Pons (tissue), 1 donor: ENCODE data around the gene LRIG1.

Experiments
- DNase-seq: peaks from one replicate; pipeline ENCODE4 v3.0.0-alpha.2; 2016; ENCODE audit warnings: low spot score

Gene LRIG1

DNA sequence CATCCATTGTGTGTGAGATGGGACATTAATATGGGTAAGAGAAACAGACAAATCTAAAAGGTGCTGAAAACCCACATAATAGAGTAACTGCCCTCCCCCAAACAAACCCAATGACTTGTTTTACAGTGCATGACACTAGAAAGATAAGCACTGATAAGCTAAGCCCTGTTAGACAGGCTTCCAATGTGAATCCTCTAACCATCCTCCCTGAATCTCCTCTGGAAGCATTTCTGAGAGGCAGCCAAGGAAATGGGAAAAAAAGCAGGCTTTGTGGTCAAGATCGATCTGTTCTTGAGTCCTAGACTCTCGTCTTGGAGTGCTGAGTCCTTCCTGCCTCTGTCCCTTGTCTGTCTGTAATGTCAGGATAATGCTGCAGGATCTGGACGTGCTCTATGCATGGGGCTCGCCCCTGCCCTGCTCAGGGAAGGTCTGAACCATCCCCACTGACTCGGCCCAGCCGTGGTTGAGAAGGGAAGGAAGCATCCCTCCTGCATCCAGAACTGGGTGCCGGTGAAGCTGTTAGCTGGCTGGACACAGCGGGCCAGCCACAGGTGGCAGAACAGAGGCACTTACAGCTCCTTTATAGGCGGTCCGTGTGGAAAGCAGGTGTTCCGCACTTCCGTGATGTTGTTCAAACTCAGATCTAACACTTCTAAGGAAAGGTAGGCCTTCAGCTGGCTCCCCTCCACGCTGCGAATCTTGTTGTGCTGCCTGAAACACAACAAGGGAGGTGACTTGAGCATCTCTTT is 84.1 kb downstream of the LRIG1 start:
- DNase-seq: no peak

DNA sequence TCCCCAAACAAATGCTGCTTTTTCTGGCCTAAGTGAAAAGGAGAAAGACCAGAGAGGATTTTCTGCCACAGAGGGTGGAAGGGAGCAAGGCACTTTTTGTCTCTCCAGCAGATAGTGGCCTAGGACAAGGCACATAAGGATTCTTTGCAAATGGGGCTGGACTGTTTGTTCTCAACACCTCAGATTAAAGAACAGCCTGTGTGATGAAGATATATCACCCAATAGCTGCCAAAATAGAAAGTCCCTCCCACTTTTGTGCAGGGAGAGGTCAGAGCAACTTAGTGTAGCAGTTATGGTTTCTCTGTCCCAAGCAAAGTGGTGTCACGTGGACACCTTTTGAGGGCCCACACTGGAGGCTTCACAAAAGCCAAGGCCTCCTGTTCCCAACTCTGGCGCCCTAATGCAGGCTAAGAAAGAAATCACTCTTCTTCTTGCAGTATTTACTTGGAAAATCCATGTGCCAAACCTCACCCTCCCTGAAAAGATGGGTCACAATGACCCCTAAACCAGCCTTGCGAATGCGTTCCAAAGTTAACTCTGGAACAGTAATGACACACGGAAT is 84.9 kb downstream of the LRIG1 start:
- no peak for DNase-seq

DNA sequence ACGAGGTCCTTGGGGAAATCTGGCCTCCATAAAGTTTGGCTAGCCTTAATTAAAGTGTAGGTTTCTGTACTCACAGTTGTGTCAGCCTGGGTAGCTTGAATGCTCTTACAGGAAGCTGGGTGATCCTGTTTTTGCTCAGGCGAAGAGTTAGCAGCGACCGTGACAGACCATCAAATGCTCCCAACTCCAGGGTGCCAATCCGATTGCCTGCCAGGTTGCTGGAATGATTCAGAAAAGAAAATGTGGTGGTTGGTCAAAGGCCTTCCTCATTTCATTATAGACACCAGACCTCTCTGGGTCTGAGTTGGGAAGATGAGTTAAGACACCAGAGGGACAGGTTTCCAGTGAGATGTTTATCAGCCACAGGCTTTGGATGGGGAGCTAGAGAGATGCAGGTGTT is 86.0 kb downstream of the LRIG1 start:
- DNase-seq: no peak

DNA sequence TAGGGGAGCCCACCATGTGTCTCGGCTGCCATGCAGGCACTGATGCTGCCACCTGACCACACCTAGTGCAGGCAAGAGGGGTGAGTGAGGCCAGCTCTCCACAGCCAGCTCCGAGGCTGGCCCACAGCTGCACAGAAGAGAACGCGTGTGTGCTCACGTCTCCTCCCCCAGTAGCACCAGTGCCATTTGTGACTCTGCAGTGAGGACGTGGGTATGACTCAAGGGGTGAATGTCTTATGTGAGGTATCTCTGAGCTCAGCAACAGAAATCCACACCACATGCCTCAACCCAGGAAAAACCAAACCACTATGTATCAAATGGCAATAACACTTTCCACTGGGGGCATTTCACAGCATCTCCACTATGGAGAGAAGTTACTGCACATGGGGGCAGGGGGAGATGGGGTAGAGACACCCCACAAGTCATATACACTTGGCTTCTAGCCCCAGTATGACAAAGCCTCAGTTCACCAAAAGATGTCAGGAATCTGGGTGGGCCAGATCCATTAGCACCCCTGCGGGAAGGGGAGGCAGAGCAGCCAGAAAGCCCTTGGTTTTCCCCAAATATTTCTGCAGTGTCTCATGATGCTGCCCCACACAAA is 87.6 kb downstream of the LRIG1 start:
- DNase-seq: no peak

DNA sequence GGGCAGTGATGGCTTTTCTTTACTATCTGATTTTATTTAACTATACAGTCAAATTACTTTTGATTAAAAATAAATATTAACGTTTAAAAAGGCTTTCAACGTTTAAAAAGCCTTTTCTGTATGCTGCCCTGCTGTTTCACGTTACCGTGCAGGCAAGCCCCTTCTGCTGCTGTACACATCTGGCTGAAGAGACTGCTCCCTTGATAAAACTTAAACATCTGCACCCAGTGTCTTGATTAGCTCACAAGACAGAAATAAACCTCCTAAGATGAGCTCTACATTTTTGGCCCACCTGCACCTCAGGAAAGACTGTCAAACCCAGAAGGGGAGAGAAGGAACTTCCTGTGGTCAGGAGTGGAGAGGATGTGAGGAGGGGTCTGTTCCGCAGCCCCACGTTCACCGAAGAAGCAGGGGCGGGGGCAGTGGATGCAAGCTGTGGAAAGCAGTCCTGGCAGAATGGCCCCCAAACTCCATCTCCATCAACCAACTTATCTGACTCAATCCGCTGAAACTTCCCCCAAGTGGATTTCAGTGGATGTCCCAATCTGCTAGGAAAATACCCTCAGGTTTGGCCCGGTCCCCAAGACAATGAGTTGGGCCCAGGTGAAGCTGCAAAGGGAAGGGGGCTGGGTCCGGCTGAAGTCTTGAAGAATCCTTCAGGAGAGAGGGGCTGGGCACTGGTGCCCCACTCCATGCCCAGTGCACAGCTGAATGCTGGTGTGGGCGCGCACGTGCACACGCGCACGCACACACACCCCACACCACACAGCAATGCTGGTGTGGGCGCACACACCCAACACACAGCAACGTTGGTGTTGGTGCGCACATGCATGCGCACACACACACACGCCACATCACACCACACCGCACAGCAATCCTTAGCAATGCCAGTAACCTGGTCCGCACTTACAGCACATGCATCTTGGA is 88.6 kb downstream of the LRIG1 start:
- no peak for DNase-seq

DNA sequence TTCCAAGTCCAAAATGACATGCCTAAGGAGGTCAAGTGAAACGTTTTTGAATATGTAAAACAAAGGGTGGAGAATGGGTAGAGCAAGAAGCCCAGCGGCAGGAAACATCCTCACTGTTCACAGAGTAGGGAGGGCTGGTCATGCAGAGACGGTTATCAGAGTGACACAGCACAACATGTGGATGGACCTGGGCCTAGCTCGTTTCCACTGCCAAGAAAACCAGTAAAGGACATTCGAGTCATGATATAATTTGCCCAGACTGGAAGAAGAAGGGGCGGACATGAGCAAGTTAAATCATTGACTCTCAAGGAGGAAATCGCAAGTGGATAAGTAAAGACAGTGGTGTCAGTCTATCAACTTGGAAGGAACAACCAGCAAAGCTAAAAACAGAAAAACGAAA is 89.3 kb downstream of the LRIG1 start:
- DNase-seq: no peak

DNA sequence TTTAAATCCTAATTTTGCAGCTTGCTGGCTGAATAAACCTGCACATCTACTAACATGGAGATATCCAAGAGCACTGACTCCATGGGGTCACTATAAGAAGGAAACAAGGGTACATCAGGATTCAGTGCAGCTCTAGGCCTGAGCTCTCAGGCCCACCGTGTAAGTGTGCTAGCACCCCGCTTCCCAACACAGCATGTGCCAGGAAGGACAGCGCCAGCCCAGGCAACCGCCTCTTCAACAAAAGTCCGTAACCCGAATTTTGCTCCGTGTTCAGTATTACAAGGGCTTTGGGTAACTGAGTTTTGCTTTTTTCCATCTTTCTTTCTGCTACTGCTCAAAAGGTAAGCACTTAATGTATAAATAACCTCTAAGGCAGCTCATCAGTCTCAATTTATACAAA is 89.8 kb downstream of the LRIG1 start:
- DNase-seq: no peak

DNA sequence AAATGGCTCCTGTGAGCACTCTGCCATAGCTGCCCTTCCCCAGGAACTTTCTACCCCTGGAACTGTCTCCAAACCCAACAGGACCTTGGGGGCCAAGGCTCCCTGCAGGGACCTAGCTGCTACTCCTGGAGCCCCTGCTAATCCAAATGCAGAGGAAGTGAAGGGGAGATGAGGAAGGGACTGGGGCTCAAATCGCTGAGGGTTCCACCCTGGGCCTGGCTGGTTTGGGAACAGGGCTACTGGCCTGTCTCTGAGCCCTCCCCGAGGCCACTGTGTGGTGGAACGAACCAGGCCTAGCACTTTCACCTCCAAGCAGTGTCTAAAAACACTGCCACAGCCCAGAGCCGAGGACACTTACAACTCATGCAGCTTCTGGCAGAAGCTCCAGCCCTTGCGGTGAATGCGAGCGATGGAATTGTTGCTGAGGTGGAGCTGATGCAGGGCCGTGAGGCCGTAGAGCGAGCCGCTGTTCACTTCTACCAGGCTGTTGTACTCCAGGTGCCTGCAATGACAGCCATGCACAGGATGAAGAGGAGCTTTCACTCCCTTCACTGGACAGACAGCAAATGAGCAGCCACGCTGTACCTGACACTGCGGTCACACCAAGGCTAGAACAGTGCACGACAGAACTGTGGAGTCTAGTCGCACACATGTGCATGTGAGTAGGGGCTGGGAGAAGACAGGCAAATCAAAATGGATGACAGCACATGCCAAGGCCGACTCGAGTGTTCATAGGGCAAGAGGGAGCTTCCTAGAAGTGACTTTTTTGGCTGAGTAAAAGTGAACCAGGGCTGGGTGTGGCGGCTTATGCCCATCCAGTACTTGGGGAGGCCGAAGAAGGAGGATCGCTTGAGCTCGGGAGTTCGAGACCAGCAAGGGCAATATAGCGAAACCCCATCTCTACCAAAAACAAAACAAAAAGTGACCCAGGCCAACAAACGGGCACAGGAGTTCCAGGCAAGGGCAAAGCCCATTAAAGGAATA is 90.8 kb downstream of the LRIG1 start:
- DNase-seq: no peak

DNA sequence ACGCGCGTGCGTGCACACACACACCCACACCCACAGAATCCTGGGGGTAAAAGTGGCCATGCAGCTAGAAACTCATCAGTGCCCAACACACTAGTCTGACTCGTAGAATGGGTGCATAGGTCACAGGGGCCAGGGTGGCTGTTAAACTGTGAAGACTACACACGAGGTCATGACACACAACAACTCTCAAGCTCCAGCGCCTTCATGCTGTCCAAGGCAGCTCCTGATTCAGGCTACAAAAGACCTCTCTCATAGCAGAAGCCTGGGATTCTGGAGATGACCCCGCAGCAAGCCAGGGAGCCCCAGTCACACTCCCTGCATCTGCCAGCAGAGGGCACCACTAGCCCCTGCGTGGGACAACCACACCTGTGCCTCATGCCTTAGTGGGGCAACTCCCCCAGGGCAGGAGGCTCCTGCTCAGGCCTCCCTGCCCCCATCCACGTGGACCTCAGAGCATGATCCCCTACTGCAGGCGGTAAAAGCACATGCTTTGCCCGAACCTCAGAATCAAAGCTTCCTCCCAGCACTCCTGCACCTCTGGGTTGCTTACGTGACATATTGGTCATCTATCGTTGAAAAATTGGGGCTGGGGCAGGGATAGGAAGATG is 93.1 kb downstream of the LRIG1 start:
- DNase-seq: peak; percentile 70

DNA sequence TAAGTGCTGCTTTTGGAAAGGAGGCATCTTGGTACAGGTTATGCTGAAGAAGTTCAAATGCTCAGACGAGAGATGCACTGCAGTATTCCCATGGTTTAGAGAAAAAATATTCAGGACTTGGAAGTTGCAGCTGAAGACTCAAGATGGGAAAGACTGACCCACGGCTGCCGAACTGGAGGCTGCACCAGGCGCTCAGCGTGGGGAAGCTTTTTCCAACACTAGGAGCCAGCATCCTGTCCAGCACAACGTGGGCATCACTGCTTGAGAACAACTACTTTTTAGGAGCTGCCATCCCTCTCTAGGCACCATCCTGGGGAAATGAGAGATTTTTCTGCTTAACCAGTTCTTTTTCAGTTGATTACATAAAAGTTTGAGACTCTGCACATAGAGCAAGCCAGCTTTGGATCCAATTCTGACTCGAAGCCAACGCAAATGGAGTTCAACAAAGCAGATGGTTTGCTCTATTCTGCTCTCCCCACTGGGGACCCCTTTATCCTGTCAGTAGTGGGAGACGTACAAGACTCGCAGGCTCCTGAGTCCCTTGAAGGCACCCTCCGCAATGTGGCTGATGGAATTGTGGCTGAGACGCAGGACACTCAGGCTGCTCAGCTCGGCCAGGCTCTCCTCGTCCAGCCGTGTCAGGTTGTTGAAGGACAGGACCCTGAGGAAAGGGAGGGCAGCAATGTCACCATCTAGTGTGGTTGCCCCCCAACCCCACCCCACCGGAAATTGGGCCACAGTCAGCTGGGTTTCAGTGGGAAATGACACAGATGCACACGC is 93.8 kb downstream of the LRIG1 start:
- DNase-seq: no peak

DNA sequence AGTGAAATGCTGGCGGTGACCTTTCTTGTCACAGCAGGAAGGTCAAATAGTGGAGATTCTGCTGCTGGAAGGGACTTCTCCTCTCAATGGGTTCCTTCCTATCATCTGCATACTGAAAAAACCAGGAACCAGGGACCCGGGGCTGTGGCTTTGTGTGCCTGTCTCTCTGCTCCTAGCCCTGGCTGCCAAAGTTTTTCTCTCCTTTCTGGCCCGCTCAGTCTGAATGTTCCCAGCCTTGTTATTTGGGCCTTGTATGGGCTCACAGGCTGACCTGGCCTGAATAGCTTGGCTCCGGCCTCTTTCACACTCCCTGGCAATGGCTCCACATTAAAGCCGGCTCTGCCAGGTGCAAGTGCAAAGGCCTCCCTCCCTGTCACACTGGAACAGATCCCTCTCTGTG is 94.7 kb downstream of the LRIG1 start:
- DNase-seq: peak; percentile 69

DNA sequence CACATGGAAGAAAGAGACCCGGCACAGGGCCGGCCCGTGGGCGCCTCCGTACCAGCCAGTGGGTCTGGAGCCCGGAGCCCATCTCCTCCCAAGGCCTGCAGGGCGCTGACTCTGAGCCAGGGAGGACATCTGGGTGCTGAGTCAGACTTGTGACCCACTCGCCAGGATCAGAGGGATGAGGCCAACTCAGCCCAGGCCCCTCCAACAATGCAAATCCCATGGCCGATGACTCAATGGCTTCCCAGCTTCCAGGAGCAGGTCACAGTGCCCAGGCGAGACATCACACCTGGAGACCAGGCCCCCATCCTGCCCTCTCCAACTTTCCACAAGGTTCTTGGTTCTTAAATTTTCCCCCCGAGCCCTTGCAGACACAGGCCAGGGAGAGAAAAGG is 95.1 kb downstream of the LRIG1 start:
- peak; percentile 69 for DNase-seq

DNA sequence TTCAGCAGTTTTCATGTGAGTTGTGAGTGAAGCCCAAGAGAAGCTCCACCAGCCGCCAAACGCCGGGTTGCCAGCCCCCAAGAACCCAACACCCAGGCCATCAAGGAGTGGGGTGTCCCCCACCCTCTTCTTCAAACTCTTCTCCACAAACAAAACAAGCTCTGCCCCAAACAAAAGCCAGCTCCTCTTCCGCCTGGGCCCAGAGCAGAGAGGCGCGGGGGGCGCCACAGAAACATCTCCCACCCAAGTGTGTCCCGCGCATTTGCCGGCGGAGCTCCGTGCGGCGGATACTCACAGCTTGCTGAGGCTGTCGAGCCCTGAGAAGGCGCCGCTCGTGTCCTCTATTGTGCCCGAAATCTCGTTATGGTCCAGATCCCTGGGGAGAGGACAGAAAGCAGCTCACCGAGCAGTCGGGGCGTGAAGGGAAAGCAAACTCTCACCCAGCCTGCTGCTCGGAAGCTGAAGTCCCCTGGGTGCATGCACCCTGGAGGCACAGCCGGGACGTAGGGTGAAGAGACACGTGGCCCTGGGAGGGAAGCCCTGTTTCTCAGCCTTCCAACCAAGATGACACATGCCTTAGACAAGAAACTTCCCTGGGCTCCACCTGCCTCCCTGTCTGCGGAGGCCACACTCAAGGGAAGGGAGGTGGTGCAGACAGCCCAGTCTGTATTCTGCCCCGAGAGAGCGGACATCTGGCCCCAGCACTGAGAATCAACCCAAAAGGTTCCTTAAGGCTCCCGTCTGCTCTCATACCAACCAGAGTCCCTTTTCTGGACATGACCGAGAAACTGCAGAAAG is 95.7 kb downstream of the LRIG1 start:
- DNase-seq: no peak

DNA sequence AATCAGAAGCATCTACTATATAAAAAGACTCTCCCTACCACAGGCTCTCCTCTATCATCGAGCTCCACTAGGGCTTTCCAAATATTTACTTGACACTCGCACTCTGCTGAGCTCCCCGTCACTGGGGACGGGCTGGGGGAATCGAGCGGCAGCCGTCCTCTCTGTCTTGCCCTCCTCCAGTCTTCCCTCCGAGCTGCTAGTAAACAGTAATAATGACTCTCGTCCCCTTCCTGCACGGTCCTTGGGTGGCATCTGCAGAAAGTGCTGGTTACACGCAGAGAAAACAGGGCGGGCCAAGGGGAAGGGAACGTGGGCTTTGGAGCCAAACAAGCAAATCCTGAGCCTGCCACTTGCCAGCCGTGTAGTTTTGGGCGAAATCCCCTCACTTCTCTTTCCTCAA is 96.6 kb downstream of the LRIG1 start:
- no peak for DNase-seq

DNA sequence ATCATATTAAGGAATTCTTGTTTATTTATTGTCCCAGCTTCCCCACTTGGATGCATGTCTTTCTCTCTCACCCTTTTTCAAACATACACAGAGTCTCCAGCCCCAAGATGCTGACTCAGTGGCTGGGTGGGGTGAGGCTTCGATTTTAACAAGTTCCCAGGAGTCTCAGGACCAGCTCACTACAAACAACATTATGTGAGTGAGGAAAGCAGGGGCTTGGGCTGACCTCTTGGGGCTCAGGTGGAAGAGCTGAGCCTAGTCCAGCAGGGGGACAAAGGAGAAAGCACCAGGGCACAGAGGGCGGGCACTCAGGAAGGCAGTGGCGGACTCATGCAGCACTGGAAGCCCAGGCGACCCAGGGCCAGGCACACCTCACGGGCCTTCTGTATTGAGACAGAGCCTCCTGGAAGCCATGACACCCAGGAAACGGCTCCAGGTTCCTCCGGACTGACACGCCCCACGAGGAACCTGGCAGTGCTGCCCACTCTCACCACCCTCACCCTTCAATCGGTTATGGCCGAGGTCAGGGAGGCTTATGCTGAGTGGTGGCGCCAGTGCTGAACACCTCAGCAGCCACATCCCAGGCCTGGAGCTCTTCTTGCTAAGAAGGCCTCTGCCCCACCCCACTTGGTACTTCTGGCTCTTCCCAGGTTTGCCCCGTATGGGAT is 97.4 kb downstream of the LRIG1 start:
- no peak for DNase-seq

DNA sequence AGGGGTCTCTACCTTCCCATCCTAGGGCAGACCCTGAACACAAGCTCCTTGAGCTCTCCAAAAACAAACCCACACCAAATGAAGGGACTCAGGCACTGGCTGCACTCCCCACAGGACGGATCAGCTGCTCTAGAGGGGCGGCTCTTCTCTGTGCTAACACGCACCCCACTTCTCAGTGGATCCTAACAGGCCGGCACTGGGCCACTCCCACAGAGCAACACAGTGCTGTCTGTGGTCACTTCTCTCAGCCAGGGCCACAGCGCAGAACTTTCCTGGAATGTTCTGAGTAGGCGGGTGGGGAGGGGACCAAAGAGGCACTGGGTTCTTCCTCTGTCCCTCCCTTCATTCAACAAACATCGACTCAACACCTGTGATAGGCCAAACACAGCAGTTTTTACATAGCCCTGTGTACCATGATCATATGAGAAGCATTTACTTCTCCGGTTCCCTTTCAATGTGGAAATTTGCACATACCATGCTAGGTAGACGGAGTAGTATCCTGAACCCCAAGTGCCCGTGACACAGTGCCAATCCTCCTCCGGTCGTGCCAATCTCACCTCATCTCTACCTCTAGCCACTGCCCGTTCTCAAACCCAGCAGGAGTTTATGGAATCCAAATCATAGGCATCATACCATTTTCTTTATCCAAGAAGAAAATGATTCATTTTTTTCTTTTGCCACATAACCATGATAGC is 98.1 kb downstream of the LRIG1 start:
- no peak for DNase-seq

DNA sequence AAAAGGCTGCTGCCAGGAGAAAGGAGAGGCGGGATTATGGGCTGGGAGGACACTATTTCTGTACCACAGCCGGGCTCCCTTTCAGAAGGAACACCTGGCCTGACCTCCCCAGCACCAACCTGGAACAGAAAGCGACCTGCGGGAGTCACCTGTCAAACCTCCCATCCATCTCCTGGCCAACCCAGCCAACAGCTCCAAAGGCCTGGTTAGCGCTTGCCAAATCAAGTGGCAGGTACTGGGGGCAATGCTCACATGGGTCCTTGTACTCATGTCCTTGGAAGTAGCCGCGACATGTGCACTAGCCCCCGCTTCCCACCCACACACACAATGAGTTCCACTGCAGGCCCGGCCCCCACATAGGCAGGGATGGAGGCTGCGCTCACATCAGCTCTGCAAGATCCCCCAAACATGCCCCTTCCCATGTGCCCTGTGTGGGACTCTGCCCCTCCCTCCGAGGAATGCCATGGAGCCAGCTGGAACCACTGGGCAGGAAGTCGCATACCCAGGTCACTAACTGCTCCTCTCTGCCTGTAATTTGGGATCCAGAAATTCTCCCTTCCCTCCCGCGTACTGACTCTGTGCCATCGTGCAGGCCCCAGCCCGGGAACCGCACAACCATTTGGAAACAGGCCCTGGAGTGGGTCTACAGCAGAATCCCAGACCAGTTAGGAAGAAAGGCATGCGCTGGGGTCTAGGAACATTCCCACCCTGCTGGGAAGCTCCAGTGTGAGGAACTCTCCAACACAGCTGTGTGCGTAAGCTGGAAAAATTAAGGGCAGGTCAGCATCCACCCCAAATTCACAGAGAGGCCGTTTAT is 98.9 kb downstream of the LRIG1 start:
- DNase-seq: no peak
